ENCODE data around the gene SMIM1.

The SMIM1 gene

DNA sequence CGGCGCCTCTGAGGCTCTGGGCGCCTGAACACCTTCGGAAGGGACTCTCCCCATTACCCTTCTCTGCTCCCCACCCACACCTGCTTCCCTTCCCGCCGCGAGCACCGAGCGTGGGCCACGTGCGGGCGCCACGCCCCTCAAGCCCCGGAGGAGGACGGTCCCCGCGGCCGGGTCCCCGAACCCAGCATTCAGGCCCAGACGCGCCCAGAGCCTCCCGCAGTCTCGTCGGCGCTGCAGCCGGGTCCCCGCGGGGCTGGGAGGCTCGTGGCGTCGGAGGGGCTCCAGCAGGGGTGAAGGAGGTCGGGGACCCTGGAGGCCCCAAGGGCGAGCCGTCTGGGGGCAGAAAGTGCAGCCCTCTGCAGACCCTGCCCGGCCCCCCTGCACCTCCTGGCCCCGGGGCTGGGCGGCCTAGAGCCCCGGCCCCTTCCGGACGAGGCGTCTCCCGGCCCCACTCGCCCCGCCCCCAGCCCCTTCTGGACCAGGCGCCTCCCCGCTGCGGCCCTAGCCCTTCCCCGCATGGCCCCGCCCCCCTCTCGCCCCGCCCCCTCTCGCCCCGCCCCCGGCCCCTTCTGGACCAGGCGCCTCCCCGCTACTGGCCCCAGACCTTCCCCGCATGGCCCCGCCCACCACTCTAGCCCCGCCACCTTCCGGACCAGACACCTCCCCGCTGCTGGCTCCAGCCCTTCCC, 378 bp upstream of the SMIM1 start:
- TF ChIP-seq, protein P1, sequence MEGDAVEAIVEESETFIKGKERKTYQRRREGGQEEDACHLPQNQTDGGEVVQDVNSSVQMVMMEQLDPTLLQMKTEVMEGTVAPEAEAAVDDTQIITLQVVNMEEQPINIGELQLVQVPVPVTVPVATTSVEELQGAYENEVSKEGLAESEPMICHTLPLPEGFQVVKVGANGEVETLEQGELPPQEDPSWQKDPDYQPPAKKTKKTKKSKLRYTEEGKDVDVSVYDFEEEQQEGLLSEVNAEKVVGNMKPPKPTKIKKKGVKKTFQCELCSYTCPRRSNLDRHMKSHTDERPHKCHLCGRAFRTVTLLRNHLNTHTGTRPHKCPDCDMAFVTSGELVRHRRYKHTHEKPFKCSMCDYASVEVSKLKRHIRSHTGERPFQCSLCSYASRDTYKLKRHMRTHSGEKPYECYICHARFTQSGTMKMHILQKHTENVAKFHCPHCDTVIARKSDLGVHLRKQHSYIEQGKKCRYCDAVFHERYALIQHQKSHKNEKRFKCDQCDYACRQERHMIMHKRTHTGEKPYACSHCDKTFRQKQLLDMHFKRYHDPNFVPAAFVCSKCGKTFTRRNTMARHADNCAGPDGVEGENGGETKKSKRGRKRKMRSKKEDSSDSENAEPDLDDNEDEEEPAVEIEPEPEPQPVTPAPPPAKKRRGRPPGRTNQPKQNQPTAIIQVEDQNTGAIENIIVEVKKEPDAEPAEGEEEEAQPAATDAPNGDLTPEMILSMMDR (IDR thresholded peaks at IDR 0.05; ENCODE audit: low read depth, low read length, missing control alignments) = no peak
- peak overlapping the region; percentile 50 for H3K4me3 ChIP-seq (replicated peaks; ENCODE audit: low read depth, low read length)
- no peak for DNase-seq (ENCODE audit: extremely low read depth, low read depth)

DNA sequence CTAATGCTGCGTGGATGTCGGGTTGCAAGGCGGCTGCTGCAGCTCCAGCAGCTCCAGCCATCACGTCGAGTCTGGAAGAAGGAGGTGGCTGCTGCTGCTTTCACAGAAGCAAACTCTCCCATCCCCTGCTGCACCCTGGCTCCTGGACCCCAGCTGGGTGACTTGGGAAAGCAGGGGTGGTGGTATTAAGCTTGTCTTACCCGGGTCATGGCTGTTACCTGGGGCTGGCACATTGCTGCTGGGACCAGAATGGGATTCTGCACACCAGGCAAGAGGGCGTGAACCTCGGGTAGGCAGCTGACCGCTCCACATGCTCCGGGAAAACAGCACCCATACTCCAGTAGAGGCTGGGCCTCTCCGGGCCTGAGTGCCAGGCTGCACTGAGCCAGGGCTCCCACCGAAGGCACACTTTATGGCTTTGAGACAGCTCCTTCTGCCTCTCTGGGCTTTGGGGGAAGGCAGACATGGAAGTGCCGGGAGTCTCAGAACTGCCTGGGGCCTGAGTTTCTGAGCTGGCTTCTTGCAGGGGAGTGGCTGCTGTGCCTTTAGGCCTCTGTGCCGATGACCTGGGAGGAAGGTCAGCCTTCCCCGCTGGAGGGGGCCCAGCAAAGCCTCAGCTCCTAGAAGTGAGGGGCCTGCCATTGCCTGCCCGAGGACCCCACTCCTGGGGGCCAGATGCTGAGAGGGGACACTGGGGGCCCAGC, 1.2 kb downstream of the SMIM1 start:
- TF ChIP-seq, protein P1 (IDR thresholded peaks at IDR 0.05; ENCODE audit: low read depth, low read length, missing control alignments) = no peak
- no peak for DNase-seq (ENCODE audit: extremely low read depth, low read depth)
- H3K4me3 ChIP-seq (replicated peaks; ENCODE audit: low read depth, low read length) = no peak overlapping the region

DNA sequence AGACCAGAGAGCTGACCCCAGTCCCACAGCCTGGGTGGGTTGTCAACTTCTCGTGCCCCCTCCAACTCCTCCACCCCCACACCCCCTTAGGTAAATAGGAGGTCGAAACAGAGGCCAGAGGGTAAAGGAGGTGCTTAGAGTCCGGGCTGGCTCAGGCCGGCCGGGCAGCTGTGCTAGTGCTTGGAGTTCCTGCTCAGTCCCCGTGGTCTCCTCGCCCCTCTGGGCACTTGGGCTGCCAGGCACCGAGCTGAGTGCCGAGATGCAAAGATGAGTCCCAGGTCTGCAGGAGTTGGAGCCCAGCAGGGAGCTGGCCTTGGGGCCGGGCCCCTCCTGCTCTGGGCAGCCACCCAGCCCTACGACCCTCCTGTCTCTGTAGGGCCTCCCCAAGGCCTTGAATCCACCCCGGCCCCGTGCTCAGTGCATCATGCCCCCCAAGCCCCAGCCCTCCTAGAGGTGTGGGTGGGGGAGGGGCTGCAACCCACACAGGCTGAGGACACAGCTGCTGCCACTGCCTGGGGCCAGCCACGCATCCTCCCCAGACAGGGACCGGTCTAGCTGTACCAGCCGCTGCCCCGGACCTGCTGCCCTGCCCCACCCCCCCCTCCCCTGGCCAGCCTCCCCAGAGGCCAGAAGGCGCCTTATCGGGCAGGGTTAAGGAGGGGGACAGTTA, 1.9 kb downstream of the SMIM1 start:
- no peak for DNase-seq (ENCODE audit: extremely low read depth, low read depth)
- no peak overlapping the region for H3K4me3 ChIP-seq (replicated peaks; ENCODE audit: low read depth, low read length)
- TF ChIP-seq, protein P1 (IDR thresholded peaks at IDR 0.05; ENCODE audit: low read depth, low read length, missing control alignments) = no peak

DNA sequence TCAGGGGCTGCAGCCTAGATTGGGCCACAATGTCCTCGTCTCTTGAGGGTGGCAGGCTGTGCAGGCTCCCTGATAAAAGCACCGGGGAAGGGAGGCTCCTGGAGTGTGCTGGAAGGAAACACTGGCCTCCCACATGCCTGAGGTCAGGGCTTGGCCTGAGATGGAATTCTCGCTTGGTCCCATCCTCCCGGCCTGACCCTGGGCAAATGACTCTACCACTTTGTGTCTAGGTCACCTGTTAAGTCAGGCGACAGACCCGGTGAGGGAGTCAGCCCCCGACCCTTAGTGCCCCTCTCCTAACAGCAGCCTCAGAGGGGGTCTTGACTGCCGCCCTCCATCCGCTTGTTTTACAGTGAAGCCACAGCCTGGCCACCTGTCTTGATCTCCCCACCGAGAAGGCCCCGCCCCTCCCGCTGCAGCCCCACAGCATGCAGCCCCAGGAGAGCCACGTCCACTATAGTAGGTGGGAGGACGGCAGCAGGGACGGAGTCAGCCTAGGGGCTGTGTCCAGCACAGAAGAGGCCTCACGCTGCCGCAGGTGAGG, 2.5 kb downstream of the SMIM1 start:
- no peak for DNase-seq (ENCODE audit: extremely low read depth, low read depth)
- TF ChIP-seq, protein P1 (IDR thresholded peaks at IDR 0.05; ENCODE audit: low read depth, low read length, missing control alignments) = no peak
- H3K4me3 ChIP-seq (replicated peaks; ENCODE audit: low read depth, low read length) = no peak overlapping the region

DNA sequence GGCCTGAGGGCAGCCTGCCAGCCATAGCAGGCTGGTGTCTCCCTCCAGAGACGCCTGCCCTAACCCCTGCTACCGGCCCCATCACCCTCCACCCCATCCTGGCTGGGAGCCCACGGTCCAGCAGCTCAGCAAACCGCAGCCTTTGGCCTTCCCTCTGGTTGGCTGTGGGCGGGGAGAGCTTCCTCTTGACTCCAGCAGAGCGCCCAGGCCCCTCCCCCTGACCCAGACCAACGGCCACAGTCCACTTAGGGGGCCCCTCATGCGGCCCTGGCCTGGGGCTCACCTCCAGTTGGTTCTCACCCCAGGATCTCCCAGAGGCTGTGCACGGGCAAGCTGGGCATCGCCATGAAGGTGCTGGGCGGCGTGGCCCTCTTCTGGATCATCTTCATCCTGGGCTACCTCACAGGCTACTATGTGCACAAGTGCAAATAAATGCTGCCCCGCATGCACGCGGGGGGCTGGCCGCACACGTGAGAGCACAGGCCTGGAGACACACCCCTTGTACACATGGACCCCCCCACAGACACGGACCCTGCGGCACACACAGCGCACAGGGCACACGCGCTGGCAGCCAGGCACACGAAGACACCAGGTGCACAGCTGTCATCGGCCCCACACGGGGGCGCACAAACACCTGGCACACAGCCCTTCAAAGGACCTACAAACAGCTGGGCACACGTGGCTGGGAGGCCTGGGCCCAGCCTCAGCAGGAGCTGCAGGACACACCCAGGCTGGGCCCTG, 3.1 kb downstream of the SMIM1 start:
- no peak overlapping the region for H3K4me3 ChIP-seq (replicated peaks; ENCODE audit: low read depth, low read length)
- TF ChIP-seq, protein P1 (IDR thresholded peaks at IDR 0.05; ENCODE audit: low read depth, low read length, missing control alignments) = peak; percentile 27
- no peak for DNase-seq (ENCODE audit: extremely low read depth, low read depth)

DNA sequence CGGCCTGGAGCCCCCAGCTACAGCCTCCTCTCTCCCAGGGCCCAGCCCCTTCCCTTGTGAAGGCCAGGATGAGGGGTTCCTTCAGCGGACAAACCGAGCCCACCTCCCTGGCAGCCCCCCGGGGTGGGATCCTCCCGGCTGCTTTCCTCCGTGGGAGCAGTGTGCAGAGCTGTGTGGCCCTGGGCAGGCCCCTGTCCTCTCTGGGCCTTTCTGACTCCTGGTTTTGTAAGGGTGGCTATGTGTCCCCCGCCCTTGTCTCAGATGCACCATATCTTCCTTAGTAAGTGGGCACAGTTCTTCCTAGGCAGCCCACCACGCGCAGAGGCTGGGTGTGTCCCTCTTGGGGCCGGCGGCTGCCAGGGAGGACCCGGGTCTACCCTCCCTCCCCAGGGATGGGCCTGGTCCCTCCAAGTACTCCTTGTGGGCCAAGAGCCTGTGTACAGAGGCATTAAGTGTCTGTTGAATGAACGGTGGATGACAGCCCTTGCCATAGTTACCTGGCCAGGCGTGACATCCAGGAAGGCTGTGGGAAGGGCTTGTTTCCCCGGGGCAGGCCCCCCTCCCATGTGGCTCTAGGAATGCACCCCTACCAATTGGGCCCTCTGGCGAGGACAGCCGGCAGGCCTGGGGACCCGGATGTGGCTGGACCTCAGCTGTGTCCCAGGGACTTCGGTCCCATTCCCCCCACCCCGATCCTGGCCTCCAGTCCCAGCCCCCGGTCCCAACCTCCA, 3.8 kb downstream of the SMIM1 start:
- TF ChIP-seq, protein P1 (IDR thresholded peaks at IDR 0.05; ENCODE audit: low read depth, low read length, missing control alignments) = no peak
- H3K4me3 ChIP-seq (replicated peaks; ENCODE audit: low read depth, low read length) = no peak overlapping the region
- DNase-seq (ENCODE audit: extremely low read depth, low read depth) = no peak

Data from HFF-Myc (cell line).